ENCODE measurements around the gene NUTM2D. TPM values are rescaled to one million over a fixed set of nuclear protein-coding genes. Genes with fewer than 3 reads are reported as not detected.
"Not testable (repeated sequence)": the region's sequence is repeated elsewhere in the genome, so short reads cannot be mapped to it uniquely, and the experiment has no call there.

The NUTM2D gene
- total RNA-seq, 4 donors from 2014 or later, result 1.8 to 7.0 (median 4.6) TPM

DNA sequence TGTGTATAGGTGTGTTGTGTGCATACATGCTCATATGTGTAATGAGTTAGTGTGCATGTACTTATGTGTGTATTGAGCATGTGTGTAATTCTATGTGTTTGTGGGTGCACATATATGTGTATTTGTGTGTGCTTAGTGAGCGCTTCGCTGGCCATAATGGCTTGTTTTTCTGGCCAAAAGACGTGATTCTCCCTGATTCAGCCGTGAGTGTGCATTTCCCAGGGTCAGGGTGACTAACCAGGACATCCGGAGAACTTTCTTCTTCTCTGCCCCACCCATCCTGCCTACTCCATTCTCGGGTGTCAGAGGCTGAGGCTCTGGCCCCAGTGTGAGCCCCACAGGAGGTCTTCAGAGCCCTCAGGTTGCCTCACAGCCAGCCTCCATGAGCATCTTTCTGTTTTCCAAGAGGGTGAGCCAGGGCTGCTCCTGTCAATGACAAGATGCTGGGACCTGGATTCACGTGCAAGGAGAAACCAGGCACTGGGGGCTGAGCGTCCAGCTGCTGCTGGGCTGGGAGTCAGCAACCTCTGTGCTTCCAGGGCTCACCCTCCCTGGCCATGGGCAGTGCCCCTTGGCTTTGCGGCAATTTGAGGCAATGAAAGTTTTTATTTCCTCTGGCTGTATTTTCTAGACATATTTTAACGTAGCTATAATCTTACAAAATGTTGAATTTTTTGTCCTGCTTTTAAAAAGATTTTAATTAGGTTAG lies 25.8 kb downstream of the NUTM2D start:
- H3K4me1 ChIP-seq, DNase-seq: not testable (repeated sequence)
- 90 to 96% methylated on average over 8 to 10 of the region's 10 CpGs for WGBS, 2 donors

DNA sequence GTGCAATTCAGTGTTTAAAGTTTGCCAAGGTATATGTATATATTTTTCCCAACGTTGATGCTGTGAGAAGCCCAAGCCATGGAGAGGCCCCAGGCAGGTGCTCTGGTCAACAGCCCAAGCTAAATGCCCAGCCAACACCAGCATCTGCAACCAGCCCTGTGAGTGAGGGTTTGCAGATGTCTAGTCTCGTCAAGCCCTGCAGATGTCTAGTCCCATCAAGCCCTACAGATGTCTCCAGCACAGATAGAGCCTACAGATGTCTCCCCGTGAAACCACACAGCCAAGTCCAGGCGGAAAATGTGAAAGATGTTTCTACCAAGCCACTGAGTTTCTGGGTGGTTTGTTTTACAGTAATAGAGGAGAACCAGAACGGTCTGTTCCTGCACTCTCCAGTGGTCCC lies 26.7 kb downstream of the NUTM2D start:
- H3K27ac ChIP-seq; intact Hi-C loops (cut with DNase I); DNase-seq; H3K4me1 ChIP-seq; H3K4me3 ChIP-seq (replicated peaks in 1 of 3); H3K9me3 ChIP-seq; H3K27me3 ChIP-seq; H3K36me3 ChIP-seq: not testable (repeated sequence)
- 87 to 88% methylated on average over 4 of the region's 5 CpGs for WGBS, 2 donors

More for the DNA sequence above, 25.8 kb downstream of the NUTM2D start:
- H3K27ac ChIP-seq; intact Hi-C loops (cut with DNase I); H3K4me3 ChIP-seq (replicated peaks in 1 of 3); H3K27me3 ChIP-seq; H3K36me3 ChIP-seq; H3K9me3 ChIP-seq: not testable (repeated sequence)

DNA sequence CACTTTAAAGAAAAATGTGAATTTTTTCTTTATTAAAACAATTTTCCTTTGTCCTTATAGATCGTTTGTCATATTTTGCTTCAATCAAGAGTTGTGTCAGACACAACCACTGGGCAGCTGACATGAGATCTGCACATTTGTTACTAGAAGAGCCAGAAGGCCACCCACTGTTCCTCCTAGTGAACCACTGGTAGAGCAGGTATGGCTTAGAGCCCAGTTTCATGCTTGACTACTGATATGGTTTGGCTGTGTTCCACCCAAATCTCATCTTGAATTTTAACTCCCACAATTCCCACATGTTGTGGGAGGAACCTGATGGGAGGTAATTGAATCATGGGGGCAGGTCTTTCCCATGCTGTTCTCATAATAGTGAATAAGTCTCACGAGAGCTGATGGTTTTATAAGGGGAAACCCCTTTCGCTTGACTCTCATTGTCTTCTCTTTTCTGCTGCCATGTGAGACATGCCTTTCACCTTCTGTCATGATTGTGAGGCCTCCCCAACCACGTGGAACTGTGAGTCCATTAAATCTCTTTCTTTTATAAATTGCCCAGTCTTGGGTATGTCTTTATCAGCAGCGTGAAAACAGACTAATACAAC lies 28.3 kb downstream of the NUTM2D start:
- H3K36me3 ChIP-seq; H3K4me1 ChIP-seq; H3K4me3 ChIP-seq (replicated peaks in 1 of 3); intact Hi-C loops (cut with DNase I); H3K27ac ChIP-seq; H3K27me3 ChIP-seq; DNase-seq; H3K9me3 ChIP-seq: not testable (repeated sequence)
- WGBS, 2 donors, result 47 to 55% methylated on average over 4 of the region's 5 CpGs

DNA sequence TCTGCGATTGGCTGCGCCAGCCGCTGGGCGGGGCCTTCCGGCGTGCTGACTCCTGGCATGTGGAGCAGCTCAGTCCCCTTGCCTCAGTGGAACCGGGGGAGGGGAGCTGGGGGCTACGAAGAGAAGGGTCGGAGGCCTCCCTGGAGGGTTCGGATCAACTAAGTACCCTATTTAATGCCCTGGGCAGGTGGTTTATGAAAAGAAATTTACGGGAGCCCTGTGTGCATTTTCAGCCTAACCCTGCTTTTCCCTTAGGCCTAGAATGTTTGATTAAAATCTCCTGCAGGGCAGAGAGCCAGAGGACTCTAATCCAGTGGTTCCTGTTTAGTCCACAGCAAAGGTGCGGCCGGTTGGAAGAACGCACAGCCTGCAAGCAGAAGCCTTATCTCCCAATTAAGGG lies 33.8 kb downstream of the NUTM2D start:
- H3K4me3 ChIP-seq (replicated peaks in 1 of 3); H3K36me3 ChIP-seq; H3K27me3 ChIP-seq; H3K9me3 ChIP-seq; intact Hi-C loops (cut with DNase I); H3K4me1 ChIP-seq; H3K27ac ChIP-seq: not testable (repeated sequence)
- DNase-seq, result peak; percentile 2 to 4
- WGBS, 2 donors, result 8 to 23% methylated on average over 6 to 9 of the region's 14 CpGs

DNA sequence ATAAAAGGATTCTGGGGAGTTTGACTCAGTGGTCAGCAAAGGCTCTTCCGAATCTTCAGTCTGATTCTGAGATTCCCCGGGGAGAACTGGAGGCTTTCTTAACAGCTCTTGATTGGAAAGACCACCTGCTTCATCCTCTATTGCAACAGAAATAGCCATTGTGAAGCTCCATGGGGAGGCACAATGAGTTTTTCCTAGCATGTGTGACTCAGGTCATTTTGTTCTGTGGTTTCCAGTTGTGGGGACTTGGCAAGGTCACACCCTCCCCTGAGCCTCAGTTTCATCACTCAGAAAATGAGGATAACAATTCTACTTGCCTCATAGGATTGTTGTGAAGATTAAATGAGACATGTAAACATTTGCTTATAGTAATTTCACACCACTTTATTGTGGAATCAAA lies 38.7 kb downstream of the NUTM2D start:
- 79 to 90% methylated on average over 2 of the region's 2 CpGs for WGBS, 2 donors
- intact Hi-C loops (cut with DNase I), result not testable (repeated sequence)

DNA sequence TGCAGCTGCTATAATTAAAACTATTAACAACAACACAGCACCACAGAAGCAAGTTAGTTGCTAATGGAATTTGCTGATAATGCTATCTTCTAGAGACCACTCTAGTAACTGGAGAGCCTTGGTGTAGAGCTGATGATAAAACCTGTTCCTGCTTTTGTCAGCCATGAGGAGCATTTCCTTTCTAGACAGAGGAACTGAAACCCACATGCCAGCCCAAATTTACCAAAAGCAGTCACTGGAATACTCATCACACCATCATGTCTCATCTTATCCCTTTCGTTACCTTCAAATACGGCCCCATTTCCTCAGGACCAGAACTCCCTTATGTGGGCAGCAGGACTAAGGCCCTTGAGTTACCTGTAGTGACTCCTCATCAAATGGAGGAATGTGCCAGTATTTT lies 40.9 kb downstream of the NUTM2D start:
- H3K27ac ChIP-seq; intact Hi-C loops (cut with DNase I); H3K4me1 ChIP-seq; H3K36me3 ChIP-seq; H3K9me3 ChIP-seq; DNase-seq; H3K27me3 ChIP-seq; H3K4me3 ChIP-seq (replicated peaks in 1 of 3): not testable (repeated sequence)
- WGBS, 2 donors, result 84 to 100% methylated on average over 2 of the region's 2 CpGs

More for the DNA sequence above, 38.7 kb downstream of the NUTM2D start:
- not testable (repeated sequence) for H3K36me3 ChIP-seq; H3K27me3 ChIP-seq; H3K27ac ChIP-seq; H3K4me1 ChIP-seq; DNase-seq; H3K9me3 ChIP-seq; H3K4me3 ChIP-seq (replicated peaks in 1 of 3)

DNA sequence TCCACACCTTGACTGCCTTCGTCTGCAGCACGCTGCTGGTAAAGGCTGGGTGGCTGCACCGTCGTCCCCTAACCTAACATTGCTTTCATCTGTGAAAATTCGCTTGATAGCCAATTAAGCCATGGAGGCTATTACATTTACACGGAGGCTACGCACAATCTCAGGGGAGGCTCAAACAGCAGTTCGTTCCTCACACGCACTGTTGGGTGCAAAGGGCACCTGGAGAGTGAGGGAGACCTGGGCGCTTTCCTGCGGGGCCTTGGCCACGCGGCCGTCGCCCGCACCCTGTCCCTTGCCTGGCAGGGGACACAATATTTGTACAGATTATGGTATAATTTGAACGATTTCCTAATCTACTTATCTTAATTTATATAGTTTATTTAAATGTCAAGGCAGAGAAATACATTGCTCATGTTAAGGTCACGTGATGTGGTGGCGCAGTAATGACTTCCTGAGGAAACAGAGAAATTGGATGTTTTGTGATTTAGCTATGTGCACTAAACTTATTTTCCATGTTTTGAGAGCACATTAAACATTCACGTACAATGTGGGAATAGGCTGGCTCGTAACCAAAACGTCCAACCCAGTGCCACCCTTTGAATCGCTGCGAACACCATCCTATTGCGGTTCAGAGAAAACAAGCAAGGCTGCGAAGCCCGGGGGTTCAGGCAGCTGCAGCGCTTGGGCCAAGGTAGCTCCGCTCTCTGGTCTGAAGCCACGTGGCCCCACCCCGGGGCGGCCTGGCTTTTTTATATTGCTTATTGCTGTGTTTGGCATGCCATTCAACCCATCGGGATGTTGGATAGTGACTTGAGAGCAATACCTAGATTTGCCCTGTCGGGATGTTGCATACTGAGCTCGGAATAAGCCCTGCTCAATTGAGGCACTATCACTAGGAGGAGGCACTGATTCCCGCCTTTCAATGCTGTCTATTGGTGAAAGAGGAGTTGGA lies 50.2 kb downstream of the NUTM2D start:
- H3K27ac ChIP-seq; H3K27me3 ChIP-seq; H3K9me3 ChIP-seq; intact Hi-C loops (cut with DNase I); H3K4me1 ChIP-seq; H3K4me3 ChIP-seq (replicated peaks in 1 of 3); H3K36me3 ChIP-seq: not testable (repeated sequence)
- DNase-seq, result peak in 1 of 2 donors; percentile 3
- WGBS, 2 donors, result 35 to 56% methylated on average over 36 of the region's 36 CpGs

DNA sequence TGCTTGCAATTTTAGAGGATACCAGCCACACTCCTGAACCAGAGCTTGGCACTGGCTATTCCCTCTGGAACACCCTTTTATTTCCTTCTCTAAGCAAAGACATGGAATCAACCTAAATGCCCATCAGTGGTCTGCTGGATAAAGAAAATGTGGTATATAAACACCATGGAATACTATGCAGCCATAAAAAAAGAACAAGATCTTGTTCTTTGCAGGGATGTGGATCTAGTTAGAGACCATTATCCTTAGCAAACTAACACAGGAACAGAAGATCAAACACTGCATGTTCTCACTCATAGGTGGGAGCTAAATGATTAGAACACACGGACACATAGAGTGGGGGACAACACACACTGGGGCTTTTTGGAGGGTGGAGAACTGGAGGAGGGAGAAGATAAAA lies 56.4 kb downstream of the NUTM2D start:
- H3K4me1 ChIP-seq; H3K27ac ChIP-seq; intact Hi-C loops (cut with DNase I); DNase-seq; H3K9me3 ChIP-seq; H3K4me3 ChIP-seq (replicated peaks in 1 of 3); H3K27me3 ChIP-seq; H3K36me3 ChIP-seq: not testable (repeated sequence)
- 97 to 100% methylated on average over 1 of the region's 1 CpG for WGBS, 2 donors

Small RNAs within 50 kb of the gene (small RNA-seq; reads per million reads assigned to genes)
- not detected for gene AL355334.1

Other genes starting within 250 kb of the NUTM2D start
- 1 to 10 TPM in 3 of 4 donors, under 1 TPM in 1; 0.81 to 5.5 (median 3.4) TPM for gene NUTM2A, start 132.3 kb upstream of the NUTM2D start, total RNA-seq
- 10 to 100 TPM; 20.0 to 24.2 (median 22.8) TPM for gene MINPP1, start 147.1 kb downstream of the NUTM2D start, total RNA-seq

Data from thyroid gland (tissue), 4 donors.